HG03025 (cell line): ENCODE results near the gene KDM4E.
"Not testable (repeated sequence)": the region's sequence is repeated elsewhere in the genome, so short reads cannot be mapped to it uniquely, and the experiment has no call there.

Source experiments
- ATAC-seq: cut with Tn5 transposase; IDR thresholded peaks from one replicate; pipeline ENCODE4 v1.9.1; 2021; ENCODE audit warnings: mild to moderate bottlenecking, moderate library complexity; ENCODE audit not compliant: unreplicated experiment, low FRiP score

Gene KDM4E

DNA sequence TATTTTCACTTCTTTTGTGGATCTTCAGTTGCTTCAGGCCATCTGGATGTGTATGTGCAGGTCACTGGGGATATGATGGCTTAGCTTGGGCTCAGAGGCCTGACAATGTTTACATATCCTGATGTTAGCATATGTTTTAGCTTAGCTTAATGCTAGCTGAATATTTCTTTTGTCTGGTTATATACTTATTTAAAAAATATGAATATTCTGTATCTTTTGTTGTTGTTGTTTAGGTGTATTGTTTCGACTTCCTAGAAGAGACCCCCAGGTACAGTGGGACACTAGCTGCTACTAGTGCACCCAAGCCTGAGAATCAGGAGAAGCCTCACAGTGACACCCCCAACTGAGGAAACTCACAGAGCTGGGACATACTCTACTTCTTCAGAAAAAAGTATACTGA is at the start of gene KDM4E:
TSS of gene KDM4E (plus strand) at position 301 of the 400 bp plus-strand sequence. CDS start 300 bp downstream, outside the sequence.
- ATAC-seq, result no peak

DNA sequence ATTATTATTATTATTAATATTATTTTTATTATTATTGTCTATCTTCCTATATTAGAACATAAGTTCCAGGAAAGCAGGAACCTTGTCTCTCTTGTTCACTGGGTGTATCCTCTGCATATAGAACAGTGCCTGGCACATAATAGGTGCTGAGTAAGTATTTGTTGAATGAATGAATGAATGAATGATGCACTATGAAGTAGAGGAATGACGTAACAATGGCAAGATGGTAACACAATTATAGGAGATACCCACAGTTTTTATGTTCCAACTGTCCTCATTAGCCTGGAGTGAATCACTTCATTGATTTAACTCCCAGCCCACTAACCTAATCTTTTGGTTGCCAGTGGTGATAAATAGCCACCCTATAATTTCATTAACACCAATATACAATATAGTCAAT is 49.5 kb upstream of the KDM4E start:
- ATAC-seq, result no peak

DNA sequence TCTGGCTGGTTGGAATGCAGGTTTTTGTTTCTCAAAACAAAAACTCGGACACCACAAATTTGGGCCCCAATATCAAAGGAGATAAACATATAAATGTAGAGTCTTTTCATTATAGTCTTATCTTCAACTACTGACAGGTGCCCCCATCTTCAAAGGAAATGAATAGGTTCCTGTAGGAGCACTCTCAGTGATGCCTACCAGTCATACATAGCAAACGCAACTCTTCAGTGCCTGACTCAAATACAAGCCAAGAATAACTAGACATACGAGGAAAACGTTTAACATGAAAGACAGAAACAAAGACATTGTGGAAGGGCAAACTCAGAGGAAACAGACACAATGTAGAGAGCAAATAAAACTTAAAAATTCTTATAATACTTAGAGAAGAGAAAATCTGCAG is 37.7 kb upstream of the KDM4E start:
- no peak for ATAC-seq

DNA sequence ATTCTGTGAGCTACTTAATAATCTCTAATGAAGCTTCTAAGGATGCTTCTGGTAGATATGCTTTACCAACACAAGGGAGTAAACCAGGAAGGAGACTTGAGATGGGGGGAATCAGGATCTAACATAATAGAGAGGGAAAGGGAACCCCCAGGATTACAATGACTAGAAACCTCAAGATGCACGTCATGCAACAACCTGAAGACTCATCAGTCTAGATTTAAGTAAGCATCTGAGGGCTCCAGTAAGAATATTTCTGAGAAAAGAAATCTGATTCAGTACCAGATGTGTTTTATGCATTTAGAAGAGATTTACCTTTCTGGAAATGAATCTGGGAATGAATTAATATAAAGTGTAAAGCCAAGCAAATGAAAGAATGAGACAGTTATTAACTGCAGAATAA is 36.3 kb upstream of the KDM4E start:
- no peak for ATAC-seq

DNA sequence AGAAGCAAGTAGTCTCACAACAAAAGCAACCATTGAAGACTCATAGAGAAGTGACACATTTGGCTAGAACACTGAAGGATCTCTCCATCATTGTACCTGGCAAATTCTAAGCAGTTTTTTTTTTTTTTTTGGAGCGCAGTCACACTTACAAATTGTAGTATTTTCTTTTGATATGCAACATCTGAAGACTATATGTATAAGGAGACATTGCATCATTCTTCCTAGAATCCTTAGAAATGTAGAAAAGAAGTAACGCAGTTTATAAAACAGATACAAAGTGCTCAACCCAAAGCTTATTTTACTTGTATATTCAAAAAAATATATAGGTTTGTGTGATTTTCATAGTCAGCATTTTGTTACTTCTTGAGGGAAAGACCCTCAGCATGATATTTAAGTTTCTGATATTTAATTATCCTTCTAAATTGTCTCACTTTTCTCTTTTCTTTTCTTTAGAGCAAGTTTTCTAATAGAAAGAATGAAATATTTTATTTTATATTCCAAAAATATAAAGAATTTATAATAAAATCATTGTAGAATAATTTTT is 31.6 kb upstream of the KDM4E start:
- ATAC-seq, result no peak

DNA sequence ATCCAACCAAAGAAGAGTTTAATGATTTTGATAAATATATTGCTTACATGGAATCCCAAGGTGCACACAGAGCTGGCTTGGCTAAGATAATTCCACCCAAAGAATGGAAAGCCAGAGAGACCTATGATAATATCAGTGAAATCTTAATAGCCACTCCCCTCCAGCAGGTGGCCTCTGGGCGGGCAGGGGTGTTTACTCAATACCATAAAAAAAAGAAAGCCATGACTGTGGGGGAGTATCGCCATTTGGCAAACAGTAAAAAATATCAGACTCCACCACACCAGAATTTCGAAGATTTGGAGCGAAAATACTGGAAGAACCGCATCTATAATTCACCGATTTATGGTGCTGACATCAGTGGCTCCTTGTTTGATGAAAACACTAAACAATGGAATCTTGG is 27.6 kb upstream of the KDM4E start:
- ATAC-seq, result no peak

DNA sequence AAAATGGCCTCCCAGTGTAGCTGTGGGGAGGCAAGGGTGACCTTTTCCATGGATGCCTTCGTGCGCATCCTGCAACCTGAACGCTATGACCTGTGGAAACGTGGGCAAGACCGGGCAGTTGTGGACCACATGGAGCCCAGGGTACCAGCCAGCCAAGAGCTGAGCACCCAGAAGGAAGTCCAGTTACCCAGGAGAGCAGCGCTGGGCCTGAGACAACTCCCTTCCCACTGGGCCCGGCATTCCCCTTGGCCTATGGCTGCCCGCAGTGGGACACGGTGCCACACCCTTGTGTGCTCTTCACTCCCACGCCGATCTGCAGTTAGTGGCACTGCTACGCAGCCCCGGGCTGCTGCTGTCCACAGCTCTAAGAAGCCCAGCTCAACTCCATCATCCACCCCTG is 26.8 kb upstream of the KDM4E start:
- ATAC-seq, result no peak

DNA sequence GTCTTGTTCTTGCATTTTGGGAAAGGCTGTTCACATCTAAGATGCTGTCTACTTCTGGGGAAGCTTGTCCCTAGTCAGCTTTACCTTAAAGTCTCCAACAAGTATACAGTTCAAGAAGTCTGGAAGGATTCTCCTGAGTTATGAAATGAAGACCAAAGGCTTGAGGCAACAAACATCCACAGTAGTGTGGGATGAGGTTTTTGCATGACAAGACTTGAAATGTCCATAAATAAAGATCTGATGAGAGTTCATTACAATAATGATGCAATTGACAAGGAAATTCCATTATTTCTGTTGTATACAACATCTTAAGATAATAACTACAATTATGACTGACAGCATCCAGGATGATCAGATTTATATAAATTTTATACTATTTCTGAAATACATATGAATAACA is 21.3 kb upstream of the KDM4E start:
- ATAC-seq, result no peak

DNA sequence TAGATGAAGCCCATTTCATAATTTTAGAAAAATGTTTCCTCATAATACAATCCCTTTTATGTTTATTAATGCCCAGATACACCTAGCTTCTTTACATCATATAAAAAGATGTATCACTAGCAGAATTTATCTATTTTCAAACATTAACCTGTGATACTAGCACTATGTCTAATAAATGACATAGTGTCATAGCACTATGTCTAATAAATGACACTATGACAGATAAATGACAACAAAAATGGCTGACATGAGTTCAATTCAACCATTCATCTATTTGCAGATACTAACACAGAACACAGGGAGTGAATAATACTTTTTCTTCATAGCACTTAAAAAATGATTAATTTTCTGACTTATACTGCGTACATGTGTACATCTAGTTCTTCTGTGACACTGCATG is 19.4 kb upstream of the KDM4E start:
- ATAC-seq, result no peak

DNA sequence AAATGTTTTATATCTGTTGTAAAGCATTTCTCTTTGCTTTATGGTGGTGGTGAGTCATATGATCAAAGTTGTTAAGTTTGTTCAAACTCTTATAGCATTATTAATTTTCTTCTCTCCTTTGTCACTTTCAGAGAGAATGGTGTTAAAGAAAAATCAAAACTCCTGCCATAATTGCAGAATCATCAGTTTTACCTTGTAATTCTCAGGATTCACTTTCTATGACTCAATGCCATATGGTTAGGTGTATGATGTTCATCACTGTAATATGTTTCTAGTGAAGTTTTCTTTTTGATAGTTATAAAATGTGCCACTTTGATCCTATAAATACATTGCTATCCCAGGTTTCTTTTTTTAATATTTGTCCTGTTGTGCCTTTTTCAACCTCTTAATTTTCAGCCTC is 13.7 kb upstream of the KDM4E start:
- no peak for ATAC-seq

DNA sequence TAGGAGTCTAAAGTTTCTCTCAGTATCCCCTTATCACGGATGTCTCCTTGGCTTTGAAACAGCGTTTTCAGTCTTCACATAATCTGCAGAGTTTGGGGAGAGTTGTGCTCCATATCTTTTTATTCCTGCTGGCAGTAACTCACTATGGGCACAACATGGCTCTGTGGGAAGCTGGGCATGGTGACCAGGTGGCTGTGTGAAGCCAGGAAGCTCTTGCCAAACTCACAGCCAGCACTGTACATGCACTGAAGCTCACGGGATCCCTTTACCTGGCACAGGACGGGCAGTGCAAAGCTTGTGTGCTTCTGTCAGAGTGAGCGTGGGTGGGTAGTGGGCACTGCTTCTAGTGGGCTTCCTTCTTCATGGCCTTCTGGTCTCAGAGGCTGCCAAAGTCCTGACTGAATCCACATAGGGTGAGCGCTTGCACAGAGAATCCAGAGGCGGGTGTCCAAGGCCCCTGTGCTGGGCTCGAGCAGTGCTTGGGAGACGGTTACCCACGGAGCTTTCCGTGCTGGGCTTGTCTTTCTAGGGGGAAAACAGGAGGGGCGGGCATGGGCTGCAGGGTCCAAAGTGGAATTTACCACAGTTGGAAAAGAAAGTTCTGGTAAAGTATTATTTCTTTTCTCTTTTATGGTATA is 10.8 kb upstream of the KDM4E start:
- ATAC-seq, result no peak

DNA sequence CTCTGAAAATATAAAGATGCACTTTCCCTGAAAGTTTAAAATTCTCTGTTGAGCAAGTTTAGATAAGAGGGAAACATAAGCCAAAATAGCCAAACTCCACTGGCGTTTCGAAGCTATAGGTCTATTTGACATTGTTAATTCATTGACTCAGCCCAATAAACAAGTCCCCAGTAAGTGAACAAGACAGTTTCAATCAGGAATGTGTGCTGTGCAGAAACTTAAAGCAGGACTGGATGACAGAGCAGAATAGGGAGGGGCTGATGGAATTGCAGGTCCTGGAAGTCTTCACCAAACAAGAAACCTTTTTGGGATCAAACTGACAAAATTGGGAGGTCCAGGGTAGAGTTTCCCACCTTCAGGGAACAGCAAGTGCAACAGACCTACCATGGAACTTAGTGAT is 8.9 kb upstream of the KDM4E start:
- no peak for ATAC-seq

DNA sequence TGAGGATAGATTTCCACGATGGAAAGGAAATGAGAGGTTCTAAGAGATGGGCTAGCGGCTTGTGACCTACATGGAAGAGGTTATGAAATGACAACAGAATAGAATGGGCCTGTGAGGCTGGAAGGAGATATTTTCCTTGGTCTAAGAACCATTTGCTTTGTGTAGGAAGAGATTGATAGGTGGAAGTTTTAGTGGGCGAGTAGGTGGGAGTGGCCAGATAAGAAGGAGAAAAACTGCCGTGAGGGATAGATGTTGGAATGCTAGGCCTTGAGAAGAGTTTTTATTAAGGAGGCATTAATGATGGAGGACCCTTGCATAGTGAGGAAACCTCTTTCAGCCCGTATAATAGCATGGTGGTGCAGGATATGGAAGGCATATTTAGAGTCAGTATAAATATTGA is 3.6 kb upstream of the KDM4E start:
- ATAC-seq, result not testable (repeated sequence)

DNA sequence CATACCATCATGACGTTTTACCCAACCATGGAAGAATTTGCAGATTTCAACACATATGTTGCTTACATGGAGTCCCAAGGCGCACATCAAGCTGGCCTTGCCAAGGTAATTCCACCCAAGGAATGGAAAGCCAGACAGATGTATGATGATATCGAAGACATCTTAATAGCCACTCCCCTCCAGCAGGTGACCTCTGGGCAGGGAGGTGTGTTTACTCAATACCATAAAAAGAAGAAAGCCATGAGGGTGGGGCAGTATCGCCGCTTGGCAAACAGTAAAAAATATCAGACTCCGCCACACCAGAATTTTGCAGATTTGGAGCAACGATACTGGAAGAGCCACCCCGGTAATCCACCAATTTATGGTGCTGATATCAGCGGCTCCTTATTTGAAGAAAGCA is 536 bp downstream of the KDM4E start:
- ATAC-seq, result not testable (repeated sequence)

DNA sequence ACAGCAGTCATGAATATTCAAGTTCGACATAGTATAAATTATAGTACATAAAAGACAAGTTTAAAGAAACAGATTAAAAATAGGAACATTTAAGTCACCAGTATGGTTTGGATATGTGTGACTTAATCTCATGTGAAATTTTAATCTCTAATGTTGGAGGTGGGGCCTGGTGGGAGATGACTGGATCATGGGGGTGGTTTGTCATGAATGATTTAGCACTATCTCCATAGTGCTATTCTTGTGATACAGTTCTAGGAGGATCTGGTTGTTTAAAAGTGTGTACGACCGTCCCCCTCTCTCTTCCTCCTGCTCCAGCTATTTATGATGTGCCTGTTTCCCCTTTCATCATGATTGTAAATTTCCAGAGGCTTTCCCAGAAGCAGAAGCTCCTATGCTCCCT is 3.3 kb downstream of the KDM4E start:
- no peak for ATAC-seq

DNA sequence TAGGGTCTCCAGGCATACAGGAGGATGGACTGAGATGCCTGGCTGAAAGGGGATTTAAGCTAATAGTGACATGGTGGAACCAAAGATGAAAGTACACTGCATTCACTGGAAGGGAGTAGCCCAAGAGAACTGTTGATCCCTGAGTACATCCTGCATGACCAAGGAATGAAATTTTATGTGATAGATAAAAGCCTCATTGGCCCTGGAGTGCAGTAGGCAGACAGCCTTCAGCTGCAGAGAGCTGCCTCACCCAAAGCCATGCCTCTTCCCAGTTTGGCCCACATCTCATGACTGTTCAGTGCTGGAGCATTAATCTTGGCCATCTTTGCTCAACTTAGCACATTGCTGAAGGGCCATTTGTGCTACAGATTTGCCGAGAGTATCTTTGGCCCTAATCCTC is 8.0 kb downstream of the KDM4E start:
- ATAC-seq, result no peak

DNA sequence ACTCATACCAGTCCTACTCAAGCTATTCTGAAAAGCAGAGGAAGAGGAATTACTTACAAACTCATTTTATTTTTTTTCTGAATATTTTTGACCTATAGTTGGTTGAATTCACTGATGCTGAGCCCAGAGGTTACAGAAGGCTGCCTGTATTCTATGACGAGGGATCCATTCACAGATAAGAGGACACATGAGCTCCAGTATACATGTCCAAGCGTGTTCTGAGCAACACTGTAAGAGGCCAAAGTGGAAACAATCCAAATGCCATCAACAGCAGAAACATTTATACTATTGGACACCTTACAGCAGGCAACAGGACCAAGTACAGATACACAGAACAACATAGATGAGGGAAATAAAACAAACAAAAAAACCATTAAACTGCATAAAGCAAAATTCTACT is 10.3 kb downstream of the KDM4E start:
- no peak for ATAC-seq

DNA sequence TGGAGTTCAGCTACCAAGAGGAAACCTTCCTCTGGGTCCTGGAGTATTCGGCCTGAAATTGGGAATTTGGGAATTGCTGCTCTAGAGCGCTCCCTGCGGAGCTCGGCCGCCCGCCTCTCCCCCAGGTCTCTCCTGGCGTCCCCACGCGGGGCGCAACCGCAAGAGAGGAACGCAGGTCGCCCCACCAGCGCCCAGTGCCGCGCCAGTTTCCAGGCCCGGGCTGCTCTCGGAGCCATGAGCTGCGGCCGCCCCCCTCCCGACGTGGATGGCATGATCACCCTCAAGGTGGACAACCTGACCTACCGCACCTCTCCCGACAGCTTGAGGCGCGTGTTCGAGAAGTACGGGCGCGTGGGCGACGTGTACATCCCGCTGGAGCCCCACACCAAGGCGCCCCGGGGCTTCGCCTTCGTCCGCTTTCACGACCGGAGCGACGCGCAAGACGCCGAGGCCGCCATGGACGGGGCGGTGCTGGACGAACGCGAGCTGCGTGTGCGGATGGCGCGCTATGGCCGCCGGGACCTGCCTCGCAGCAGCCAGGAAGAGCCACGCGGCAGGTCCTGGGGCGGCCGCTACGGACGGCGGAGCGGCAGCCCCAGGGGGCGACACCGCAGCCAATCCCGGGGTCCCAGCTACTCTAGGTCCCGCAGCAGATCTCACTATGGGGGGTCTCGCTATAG is 12.4 kb downstream of the KDM4E start:
- not testable (repeated sequence) for ATAC-seq

DNA sequence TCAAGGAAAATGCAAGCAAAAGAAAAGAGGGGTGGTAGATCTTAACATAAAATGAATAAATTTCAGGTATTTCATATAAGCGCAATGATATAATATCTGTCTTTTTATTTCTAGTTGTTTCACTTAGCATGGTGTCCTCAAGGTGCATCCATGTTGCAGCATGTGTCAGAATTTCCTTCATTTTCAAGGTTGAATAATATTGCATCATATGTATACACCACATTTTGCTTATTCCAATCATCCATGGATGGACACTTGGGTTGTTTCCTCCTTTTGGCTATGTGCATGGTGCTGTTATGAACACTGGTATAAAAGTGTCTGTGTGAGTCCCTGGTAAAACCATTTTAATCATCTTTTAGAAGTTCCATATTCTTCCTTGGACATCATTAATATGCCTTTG is 17.2 kb downstream of the KDM4E start:
- ATAC-seq, result no peak

DNA sequence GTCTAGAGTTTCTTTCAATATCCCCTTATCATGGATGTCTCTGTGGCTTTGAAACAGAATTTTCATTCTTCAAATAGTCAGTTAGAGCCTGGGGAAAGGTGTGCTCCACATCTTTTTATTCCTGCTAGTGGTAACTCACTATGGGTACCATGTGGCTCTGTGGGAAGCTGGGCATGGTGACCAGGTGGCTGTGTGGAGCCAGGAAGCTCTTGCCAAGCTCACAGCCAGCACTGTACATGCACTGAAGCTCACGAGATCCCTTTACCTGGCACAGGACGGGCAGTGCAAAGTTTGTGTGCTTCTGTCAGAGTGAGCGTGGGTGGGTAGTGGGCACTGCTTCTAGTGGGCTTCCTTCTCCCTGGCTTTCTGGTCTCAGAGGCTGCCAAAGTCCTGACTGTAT is 17.8 kb downstream of the KDM4E start:
- ATAC-seq, result no peak

DNA sequence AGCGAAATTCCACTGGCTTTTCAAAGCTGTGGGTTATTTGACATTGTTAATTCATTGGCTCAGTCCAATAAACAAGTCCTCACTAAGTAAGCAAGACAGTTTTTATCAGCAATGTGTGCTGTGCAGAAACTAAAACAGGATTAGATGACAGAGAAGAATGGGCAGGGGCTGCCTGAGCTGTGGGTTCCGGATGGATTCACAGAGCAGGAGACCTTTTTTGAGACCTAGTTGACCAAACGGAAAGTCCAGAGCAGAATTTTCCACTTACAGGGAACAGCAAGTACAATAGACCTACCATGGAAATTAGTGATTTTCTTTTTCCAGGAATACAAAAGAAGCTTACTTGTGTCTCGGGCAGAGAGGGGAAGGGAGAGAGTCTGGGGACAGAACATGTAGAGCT is 19.0 kb downstream of the KDM4E start:
- ATAC-seq, result no peak

DNA sequence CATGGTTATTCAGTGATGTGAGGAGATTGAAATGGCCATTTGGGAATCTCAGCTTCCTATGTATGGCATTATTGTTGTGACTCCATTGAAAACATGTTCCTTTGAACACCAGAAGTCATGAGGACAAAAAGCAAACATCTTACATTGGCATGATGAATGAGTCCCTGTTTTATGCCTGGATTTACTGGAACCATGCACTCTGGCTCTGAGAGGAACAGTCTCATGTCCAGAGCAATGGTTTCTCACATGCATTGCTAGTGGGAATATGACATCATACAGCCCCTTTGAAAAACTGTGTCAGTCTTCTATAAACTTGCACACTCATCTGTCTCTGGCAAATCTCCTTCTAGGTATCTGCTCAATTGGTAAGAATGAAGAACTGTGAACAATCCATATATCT is 20.8 kb downstream of the KDM4E start:
- ATAC-seq, result no peak
